Skin of body (tissue), 2 donors: ENCODE results near the gene TELO2. TPM values are rescaled to one million over a fixed set of nuclear protein-coding genes. Genes with fewer than 3 reads are reported as not detected.
"Not testable (repeated sequence)": the region's sequence is repeated elsewhere in the genome, so short reads cannot be mapped to it uniquely, and the experiment has no call there.

ENCODE experiments used
- DNase-seq: peaks from one replicate; lab custom pipeline; 2025; lab: John Stamatoyannopoulos, UW
- total RNA-seq: library from RNA; depleted of rRNA; stranded (reverse); fragments of >200 nt; gene quantifications from one replicate; pipeline ENCODE4 v1.2.3, GENCODE V29; 2014

TELO2 gene
- total RNA-seq, 1 donor from 2014 or later, result 19.4 TPM

- no peak for DNase-seq
Observed at GRCh38 chr16:1475552-1476114, 17.5 kb upstream of the TELO2 start.

- no peak for DNase-seq
Observed at GRCh38 chr16:1477033-1477432, 16.1 kb upstream of the TELO2 start.

- not testable (repeated sequence) for DNase-seq
Observed at GRCh38 chr16:1478937-1479336, 14.2 kb upstream of the TELO2 start.

GRCh38 chr16:1481906-1482835 lies 11.0 kb upstream of the TELO2 start:
- no peak for DNase-seq

GRCh38 chr16:1485847-1486496 lies 7.2 kb upstream of the TELO2 start:
- DNase-seq, result no peak

- DNase-seq, result no peak
Observed at GRCh38 chr16:1486551-1487390, 6.4 kb upstream of the TELO2 start.

- no peak for DNase-seq
Observed at GRCh38 chr16:1487395-1488053, 5.6 kb upstream of the TELO2 start.

GRCh38 chr16:1488054-1488601 lies 5.0 kb upstream of the TELO2 start:
- no peak for DNase-seq

- DNase-seq, result no peak
Observed at GRCh38 chr16:1488619-1489018, 4.5 kb upstream of the TELO2 start, which contains the start of gene PTX4. PTX4 (minus strand) TSS chr16:1488944; CDS start chr16:1488909, 35 bp downstream.

- no peak for DNase-seq
Observed at GRCh38 chr16:1489077-1489476, 4.1 kb upstream of the TELO2 start.

- no peak for DNase-seq
Observed at GRCh38 chr16:1491327-1491726, 1.8 kb upstream of the TELO2 start.

GRCh38 chr16:1492082-1492922 lies 858 bp upstream of the TELO2 start:
- DNase-seq, result no peak

GRCh38 chr16:1493746-1494094 lies 560 bp downstream of the TELO2 start:
- DNase-seq, result no peak

- DNase-seq, result peak; percentile 15
Observed at GRCh38 chr16:1494129-1494640, 1.0 kb downstream of the TELO2 start.

- DNase-seq, result no peak
Observed at GRCh38 chr16:1494711-1495110, 1.6 kb downstream of the TELO2 start.

- DNase-seq, result no peak
Observed at GRCh38 chr16:1495211-1495888, 2.2 kb downstream of the TELO2 start.

- no peak for DNase-seq
Observed at GRCh38 chr16:1495889-1496262, 2.7 kb downstream of the TELO2 start.

- DNase-seq, result no peak
Observed at GRCh38 chr16:1496464-1496863, 3.3 kb downstream of the TELO2 start.
